Activated CD4-positive, alpha-beta T cell treated with anti-CD3 and anti-CD28 coated beads for 24 hours (primary cell): Measurements from ENCODE around the gene PEMT.

Experiments
- DNase-seq, 2 donors: peaks; one replicate each; pipeline ENCODE4 v3.0.0-alpha.2; 2020; ENCODE audit warnings: low read depth in 2 of 2

Gene PEMT

DNA sequence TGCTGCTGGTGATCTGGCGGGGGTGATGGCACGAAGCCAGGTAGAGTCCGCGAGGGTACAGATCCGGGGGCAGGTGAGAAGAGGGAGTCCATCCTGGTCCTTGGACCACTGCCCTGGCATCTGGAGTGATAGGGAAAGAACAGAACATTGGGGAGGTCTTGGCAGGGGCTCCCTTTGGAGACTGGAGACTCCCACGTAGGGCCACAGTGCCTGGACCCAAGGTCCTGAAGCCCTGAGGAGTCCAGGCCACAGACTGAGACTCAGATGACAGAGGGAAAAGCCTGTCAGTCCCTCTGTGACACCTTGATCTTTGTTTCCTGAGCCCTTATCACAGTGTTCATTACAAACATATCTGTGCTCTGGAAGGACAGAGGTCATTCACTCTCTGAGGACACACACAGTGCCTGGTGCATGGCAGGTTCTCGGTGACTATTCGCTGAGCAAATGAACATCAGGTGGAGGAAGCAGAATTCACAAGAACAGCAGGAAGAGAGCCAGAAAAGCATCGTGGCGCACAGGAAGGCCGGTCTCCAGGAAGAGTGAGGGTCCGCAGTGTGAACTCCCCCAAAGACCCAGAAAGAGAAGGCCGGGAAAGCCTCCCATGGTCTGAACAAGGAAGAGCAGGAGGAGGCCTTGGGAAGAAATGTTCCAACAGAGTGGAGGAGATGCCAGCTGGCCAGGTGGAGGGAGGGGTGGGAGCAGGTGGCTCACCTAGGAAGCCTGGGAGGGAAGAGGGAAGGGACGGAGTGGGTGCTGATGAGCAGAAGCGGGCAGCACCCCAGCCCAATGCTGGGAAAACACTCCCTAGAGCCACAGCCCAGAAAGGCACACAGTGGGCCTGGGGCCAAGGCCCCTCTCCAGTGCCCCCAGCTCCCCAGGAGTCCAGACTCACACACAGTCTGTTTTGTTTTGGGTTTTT, 20.5 kb downstream of the PEMT start:
- no peak for DNase-seq

DNA sequence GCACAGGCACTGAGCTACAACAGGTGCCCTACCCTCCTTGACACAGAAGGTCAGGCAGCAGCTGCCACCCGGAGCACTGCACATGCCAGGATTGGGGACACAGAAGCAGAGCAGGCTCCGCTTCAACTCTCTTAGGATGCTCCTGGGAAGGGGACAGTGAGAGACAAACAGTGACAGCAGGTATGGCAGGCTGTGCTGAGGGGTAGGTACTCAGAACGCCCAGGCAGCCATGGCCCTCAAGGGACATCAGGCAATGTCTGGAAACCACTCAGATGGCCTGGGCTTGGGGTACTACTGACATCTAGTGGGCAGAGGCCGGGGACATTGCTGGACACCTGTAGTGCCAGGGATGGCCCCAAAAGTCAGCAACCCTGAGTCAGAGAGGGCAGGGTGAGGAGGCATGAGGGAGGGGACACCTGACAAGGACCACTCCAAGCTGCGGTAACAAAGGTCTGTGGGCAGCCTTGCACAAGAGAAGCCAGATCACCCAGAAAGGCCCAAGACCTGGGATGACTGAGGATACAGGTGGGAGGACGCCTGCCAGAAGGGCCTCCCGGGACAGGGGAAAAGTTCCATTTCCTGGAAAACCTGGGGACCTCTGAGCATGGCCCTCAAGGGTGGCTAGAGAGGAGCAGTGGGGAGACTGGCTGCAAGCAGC, 21.2 kb downstream of the PEMT start:
- no peak for DNase-seq

DNA sequence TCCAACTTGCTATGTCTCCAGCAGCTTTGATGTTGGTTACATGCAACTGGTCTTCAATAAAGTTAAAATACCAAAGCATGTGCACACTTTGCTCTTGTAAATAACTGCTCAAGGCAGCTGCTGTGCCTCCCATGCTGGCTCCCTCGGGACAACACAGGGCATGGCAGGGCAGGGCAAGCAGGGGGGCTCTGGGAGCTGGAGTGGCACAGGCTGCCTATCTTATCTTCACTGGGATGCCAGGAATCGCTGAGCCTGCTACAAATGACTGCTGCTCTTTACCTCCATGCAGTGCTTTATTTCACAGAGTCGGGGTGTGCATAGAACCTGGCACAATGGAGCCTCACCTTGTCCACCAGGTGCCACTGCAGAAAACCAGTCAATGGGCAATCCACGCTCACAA, 21.8 kb downstream of the PEMT start:
- no peak for DNase-seq

DNA sequence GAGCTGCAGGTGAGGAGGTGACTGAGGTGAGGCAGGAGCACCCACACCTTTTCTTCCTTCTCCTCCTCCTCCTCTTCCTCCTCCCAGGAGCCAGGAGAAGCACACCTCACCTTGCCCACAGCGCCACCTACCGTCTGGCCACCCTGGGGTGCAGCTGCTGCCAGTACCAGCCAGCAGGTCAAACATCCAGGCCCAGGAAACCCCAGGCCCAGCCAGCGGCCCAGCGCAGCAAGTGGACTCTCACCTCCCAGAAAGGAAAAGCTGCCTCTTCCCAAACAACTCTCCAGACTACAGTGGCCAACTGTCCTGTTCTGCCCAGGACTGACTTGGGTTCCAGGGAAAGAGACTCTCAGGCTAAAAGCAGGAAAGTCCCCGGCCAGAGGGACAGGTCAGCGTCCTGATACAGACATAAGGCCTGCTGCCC, 22.7 kb downstream of the PEMT start:
- DNase-seq, result peak; percentile 38 to 62

DNA sequence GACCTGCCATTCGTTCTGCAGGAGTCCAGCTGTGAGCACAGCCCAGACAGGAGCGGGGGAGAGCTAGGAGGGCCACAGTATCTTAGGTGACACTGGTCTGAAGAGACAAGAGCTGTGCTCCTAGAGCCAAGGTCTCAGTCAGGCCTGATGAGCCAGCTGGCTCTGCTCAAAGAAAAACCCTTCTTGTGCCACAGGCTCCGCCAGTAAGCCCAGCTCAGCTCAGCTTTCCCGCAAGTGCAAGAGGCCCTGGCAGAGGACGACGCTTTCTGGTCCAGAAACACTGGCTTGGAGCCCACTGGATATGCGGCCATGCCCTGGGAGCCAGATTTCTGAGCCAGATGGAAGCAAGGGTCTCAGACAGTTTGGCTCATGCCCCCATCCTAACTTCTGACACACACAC, 23.9 kb downstream of the PEMT start:
- DNase-seq, result no peak

DNA sequence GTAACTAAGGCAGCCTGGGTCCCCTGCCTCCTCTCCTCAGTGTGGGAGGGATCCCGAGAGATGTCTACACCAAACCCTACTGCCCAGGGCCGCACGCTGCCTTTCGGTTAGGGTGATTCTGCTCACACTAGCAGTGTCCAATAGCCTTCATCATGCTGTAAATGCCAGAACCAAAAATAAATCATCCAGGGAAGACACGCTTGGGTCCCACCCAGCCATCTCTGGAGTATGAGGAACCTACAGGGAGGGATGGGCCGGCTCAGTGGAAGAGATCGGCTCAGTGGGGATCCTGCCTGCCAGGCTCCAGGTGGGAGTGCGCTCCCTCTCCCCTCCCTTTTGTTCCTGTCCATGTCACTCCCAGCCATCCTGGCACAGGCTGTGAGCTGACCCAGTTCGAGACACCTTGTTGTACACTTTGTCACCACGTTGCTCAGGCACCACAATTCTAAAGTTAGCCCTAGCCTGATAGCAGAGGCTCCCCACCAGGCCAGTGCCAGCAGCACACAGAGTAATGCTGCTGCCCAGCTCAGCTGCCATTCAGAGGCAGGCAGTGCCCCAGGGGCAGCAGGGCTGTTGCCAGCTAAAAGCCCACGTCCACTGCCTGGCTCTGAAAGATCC, 24.5 kb downstream of the PEMT start:
- DNase-seq, result no peak

DNA sequence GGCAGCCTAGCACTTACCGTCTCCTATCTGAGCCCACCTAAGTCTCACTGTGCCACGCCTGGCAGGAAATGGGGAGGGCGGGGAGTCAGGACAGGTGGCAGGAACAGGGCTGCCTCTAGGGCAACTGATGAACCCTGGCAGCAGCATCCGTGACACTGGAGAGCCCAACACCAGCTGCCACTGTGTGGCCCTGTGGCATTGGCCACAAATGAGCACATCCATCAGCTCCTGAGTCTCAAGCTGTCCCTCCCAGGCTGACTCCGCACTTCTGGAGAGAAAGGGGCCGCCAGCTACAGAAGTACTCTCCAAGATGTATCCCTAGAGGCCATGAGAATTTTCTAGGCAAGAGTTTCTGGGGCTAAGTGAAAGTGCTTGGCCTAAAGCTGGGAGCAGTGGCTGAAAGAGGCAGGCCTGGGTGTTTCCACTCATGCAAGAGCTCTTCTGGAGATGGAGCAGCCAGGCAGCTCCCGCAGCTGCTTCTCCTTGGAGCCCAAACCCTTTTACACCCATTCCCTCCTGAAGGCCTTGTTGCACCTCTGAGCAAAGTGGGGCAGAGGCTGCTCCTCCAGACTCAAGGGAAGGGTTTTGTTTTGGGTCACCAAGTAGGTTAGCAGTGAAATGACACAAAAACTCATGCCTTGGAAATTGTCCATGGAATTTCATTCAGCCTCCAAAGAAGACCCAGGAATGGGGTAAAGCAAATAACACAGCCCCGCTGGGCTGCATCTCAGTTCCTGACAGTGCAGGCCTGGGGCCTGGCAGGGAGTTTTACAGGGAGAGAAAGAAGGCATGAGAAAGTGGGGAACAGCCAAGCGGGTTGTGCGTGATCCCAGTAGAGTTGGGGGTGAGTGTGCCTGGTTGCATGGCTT, 25.8 kb downstream of the PEMT start:
- no peak for DNase-seq

DNA sequence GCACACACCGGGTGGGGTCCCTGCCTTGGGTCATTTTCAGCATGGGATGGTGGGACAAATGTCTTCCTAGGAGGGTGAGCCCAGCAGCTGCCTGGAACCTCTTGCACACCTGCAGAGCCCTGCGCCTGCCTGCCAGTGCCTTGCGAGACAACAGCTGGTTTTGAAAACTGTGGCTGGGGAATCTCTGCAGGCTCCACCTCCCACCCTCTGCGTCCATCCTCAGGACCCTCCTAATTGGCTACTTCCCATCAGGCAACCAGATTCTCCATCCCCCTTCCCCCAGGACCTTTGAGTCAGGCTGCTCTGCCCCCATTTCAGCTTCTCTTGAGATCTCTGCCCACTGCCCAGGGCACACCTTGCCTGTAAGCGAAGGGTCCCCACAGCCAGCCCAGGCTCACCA, 26.6 kb downstream of the PEMT start:
- no peak for DNase-seq

DNA sequence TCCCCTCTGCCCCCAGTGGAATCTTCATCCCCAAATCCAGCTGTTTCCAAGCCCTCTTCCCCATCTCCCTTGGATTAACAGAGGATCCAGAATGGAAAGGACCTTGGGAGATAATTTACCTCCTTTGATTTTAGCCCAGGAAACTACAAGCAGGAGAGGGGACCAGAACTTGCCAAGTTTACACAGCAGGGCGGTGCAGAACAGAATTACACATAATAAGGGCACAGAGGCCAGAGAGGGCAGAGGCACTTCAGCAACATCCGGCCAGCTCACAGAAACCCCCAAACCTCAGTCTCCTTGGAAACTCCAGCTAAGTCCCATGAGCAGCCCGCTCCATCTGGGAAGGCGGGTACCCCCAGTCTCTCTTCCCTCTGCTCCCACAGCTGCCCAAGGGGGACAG, 27.2 kb downstream of the PEMT start:
- DNase-seq, result no peak

DNA sequence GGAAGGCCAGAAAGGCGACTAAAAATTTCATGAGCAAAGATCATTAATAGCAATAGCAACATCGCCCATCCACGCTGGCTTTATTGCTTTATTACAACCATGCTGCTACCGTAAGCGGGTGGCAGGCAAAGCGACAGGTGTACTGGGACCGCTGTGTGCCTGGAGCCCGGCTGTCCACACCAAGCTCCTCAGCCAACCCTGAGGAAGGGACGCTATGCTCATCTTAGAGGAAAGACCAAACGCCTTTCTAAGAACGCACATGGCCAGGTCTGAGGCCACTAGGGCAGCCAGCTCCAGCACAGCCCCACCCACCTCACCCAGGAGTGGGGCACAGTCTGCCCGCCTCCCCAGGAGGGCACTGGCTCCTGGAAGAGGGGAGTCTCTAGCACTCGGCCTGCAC, 28.0 kb downstream of the PEMT start:
- no peak for DNase-seq

DNA sequence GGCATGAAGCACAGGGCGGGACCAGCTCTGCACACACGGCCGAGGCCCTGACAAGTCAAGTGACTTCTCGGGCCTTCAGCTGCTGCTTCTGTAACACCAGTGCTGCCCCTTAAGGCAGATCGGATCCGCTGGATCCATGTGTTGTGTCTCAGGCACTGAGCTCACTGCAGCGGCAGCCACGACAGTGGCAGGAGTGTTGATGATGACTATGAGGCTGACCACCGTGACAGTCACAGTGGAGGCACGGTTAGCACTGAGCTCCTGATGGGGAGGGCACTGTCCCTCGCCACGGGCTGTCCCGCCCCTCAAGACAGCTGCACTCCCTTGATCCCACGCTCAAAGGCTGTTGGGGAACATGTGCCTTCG, 29.4 kb downstream of the PEMT start:
- no peak for DNase-seq

DNA sequence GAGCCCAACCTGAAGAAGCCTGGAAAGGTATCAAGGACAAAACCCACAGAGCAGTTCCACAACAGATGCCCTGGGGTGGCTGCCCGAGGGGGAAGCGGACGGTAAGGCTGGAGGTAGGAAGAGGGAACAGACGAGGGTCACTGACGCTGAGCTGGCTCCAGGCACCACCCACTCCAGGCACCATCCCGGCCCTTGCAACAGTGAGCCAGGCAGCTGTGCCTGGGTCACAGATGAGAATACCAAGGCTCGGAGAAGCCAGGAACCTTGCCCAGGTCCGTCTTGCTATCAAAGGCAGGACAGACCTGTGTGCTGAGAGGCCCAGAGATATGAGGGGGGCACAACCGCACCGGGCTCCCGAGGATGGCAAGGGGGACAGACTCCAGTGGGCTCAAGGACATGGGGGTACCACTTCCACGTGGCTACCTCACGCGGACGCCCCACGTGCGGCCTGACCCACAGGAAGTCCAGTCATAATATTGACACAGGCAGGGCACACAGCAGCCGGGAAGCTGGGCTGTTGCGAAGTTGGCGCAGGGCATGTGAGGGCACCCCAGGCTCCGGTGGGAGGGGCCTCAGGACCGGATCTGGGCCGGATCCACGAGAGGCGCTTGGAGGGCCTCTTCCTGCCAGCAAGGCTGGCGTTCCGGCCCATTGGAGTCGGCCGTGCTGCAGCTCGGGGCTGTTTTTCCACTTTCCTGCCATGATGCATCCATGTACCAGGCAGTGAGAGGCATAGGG, 29.9 kb downstream of the PEMT start:
- no peak for DNase-seq

DNA sequence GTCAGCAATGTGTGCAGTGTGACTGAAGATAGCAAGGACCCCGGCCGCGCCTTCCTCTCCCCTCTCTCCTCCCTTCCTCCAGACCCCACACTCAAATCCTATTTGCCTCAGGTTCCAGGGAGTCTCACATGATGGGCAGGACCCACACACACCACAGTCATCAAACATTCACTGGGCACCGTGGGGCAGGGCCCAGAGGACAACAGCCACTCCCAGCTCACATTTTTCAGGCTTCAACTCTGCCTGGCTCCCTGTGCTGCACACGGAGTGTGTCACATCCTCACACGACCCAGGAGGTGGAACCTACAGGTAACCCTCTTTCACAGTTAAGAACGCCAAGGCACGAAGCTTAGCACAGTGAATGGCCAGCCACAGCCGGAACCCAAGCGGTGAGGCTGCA, 30.5 kb downstream of the PEMT start:
- no peak for DNase-seq

DNA sequence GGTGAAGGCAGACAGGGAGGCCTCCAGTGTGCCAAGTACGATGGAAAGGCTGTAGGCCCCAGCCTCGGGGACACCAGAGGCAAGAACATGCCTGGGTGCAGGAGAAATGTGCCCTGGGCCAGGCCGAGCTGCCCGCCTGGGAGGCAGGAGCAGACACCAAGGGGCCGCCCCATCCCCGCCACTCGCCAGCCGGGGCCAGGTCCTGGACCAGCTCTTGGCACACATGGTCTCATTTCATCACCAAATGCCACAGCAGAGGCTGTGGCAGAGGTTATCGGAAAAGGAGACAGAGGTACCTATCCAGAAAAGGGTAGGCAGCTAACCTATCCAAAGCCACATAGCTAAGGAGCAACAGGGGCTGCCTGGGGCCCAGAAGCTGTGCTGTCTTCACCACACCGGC, 31.3 kb downstream of the PEMT start:
- DNase-seq, result no peak

DNA sequence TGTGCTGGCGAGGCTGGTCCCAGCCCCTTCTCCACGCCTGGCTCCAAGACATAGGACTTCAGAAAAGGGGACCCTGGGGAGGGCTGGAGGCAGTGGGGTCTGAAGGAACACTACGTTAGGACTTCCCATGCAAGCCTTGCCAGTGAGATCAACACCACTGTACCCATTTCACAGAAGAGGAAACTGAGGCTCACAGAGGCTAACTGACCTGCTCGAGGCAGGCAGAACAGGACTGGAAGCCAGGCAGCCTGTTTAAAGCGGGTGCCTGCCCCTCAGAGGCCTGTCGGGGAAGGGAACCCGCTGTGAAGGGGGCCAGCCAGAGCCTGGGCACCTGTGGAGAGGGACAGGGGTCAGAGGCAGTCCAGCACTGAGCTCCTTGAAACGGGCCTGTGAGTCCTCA, 32.3 kb downstream of the PEMT start:
- DNase-seq, result no peak

DNA sequence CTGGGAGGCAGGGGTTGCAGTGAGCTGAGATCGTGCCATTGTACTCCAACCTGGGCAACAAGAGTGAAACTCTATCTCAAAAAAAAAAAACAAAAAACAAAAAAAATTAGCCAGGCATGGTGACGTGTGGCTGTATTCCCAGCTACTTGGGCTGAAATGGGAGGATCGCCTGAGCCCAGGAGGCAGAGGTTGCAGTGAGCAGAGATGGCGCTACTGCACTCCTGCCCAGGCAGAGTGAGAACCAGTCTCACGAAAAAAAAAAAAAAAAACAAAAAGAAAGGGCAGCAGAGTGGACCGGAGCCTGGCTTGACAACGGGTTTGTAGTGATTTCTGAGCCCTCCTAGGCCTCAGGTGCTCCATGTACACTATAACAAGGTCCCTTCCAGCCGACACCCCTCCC, 33.1 kb downstream of the PEMT start:
- DNase-seq, result no peak

DNA sequence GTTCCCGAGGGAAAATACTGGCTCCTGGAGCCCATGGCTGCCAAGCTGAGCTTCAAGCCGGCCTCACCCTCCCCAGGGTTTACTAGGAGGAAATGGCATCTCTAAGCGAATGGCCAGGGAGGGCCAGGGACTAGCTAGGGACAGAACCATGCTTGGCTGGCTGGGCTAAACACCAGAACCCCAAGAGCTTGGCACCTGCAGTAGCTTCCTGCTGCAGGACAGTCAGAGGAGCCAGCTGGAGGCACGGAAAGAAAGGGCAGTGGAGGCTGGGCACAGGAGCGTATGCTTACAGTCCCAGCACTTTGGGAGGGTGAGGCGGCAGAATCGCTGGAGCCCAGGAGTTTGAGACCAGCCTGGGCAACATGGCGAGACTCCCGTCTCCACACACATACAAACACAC, 33.7 kb downstream of the PEMT start:
- DNase-seq, result no peak

DNA sequence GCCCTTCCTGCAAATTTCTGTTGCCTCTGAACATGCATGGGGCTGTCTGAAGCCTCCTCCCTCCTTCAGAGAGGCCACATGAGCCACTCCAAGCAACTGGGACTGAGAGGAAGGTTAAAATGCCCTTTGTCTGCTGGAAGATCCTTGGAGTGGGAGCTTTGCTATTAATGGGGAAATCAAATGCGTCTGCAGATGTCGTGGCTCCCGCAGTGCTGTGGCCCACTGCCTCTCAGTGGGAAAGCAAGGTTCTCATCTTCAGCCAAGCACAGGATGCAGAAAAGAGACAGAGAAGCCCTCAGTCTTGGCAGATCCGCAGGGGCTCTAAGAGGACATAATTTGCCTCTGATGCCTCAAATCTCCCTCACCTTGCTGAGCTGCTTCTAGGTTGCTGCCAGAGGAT, 34.8 kb downstream of the PEMT start:
- DNase-seq, result no peak

DNA sequence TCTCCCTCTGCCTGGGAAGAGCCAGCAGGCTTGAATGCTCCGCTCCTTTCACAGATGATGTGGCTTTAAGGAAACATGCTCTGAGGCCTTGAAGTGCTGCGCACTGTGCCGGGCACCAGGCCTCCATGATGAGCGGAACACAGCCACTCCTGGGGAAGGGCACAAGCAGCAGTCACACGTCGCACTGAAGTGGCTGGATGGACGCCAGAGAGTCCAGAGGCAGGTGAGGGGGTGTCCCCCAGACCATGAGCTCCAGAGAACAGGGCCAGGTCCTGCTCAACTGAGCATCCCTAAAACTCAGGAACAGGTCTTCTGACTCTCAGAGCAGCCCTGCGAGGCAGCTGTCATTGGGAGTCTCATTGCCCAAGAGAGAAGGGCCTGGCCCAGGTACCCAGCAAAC, 35.6 kb downstream of the PEMT start:
- DNase-seq, result no peak

DNA sequence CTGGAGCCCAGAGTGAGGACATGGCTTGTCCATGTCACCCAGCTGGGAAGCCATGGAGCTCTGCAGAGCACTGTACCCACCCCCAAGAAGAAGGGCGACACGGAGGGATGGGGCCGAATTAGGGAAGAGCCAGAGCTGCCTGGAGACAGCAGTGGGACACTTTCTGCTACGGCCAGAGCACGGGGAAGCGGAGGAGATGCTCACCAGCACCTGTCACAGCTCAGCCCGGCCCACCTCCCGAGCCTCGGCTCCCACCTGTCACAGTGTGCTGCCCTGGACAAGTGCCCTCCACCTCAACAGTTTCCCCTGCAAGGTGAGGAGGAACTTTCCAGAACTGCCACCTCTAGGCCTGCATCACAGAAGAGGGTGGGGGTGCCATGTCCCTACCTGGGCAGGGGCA, 36.4 kb downstream of the PEMT start:
- no peak for DNase-seq

DNA sequence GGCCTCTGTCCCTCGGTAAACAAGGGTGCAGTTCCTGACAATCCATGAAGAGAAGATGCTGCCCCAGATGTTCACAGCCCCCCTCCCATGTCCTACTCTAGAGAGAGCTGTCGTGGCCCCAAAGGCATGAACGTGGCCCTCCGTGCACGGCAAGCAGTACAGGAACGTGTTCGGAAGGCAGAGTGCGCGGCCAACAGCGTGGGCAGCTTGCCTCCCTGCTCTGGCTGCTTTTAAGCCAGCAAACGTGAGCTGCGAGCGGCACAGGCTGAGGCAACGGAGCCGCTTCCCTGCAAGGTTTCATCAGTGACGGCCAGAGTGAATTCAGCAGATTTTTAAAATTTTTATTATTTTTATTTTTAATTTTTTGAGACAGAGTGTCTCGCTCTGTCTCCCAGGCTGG, 37.2 kb downstream of the PEMT start:
- no peak for DNase-seq
